Uterus (tissue), 4 donors: ENCODE results near the gene C16orf95. TPM values are rescaled to one million over a fixed set of nuclear protein-coding genes. Genes with fewer than 3 reads are reported as not detected.

Source experiments
- small RNA-seq: library from RNA; depleted of rRNA; stranded (forward); fragments of <200 nt; gene quantifications from one replicate; pipeline ENCODE3, GENCODE V24; 2016
- total RNA-seq, 4 donors: library from RNA; depleted of rRNA in 3 of 4; stranded (reverse); fragments of >200 nt in 3 of 4; gene quantifications; one replicate each; pipeline versions ENCODE4 v1.1.0 to v1.2.4, GENCODE V29; 2014 to 2023
- donor health status: DM: yes; HTN: yes; CAD: no.

Gene C16orf95
- total RNA-seq, 4 donors from 2014 or later, result 3.2 to 4.2 TPM; not detected in 2

Small RNA genes within 50 kb of the gene (small RNA-seq; reads per million reads assigned to genes)
- not detected for gene AC010531.2

Other genes starting within 250 kb of the C16orf95 start
- gene FBXO31, start 66.4 kb upstream of the C16orf95 start, total RNA-seq, result 100 to 1,000 TPM in 1 of 4 donors, 10 to 100 TPM in 3; 35.2 to 309 (median 74.8) TPM
- 10 to 100 TPM; 26.3 to 79.7 (median 58.0) TPM for gene MAP1LC3B, start 74.9 kb upstream of the C16orf95 start, total RNA-seq
- gene ZCCHC14, start 175.6 kb upstream of the C16orf95 start, total RNA-seq, result 10 to 100 TPM in 3 of 4 donors, 1 to 10 TPM in 1; 9.2 to 33.0 (median 20.6) TPM